ENCODE results near the gene RBM14.

Gene RBM14

GRCh38 chr11:66674964-66675602 is 58.7 kb downstream of the RBM14 start:
- peaks cover 8% of the 10 kb centered on the region for H3K79me2 ChIP-seq (ENCODE audit: insufficient read depth, low read length)
- no peak overlapping the region for H3K27ac ChIP-seq (ENCODE audit: low read depth, low read length, poor library complexity, severe bottlenecking)
- H2AFZ ChIP-seq (ENCODE audit: low read length): no peak overlapping the region
- H4K20me1 ChIP-seq (ENCODE audit: insufficient read depth, low read length): no peaks in the 10 kb centered on the region
- H3K9me2 ChIP-seq (ENCODE audit: low read depth, low read length): no peaks in the 10 kb centered on the region
- H3K4me2 ChIP-seq (ENCODE audit: low read length): peak overlapping the region; percentile 98
- no peaks in the 10 kb centered on the region for H3K9me3 ChIP-seq (ENCODE audit: low read length)
- H3F3A ChIP-seq (ENCODE audit: insufficient read depth, low read length): peaks cover 4% of the 10 kb centered on the region; the same call in 1 of the 2 replicates
- peak overlapping the region; percentile 74 for H3K4me3 ChIP-seq (ENCODE audit: low read depth, low read length, poor library complexity, severe bottlenecking)
- H3K36me3 ChIP-seq (ENCODE audit: insufficient read depth, low read length): peaks cover 24% of the 10 kb centered on the region
- TF ChIP-seq, protein P1, sequence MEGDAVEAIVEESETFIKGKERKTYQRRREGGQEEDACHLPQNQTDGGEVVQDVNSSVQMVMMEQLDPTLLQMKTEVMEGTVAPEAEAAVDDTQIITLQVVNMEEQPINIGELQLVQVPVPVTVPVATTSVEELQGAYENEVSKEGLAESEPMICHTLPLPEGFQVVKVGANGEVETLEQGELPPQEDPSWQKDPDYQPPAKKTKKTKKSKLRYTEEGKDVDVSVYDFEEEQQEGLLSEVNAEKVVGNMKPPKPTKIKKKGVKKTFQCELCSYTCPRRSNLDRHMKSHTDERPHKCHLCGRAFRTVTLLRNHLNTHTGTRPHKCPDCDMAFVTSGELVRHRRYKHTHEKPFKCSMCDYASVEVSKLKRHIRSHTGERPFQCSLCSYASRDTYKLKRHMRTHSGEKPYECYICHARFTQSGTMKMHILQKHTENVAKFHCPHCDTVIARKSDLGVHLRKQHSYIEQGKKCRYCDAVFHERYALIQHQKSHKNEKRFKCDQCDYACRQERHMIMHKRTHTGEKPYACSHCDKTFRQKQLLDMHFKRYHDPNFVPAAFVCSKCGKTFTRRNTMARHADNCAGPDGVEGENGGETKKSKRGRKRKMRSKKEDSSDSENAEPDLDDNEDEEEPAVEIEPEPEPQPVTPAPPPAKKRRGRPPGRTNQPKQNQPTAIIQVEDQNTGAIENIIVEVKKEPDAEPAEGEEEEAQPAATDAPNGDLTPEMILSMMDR (IDR thresholded peaks at IDR 0.05; ENCODE audit: low read length): no peak
- TF ChIP-seq EZH2 (IDR thresholded peaks at IDR 0.05; ENCODE audit: borderline replicate concordance, low read length): no peak
- H3K9ac ChIP-seq (ENCODE audit: low read length): no peak overlapping the region
- no peaks in the 10 kb centered on the region for H3K27me3 ChIP-seq (ENCODE audit: insufficient read depth, low read length)
- peaks cover 60% of the 10 kb centered on the region for H3K4me1 ChIP-seq (ENCODE audit: insufficient read depth, low read length, severe bottlenecking)

GRCh38 chr11:66676282-66676919 is 60.0 kb downstream of the RBM14 start:
- H4K20me1 ChIP-seq (ENCODE audit: insufficient read depth, low read length): no peaks in the 10 kb centered on the region
- no peak overlapping the region for H2AFZ ChIP-seq (ENCODE audit: low read length)
- peaks cover 4% of the 10 kb centered on the region; the same call in 1 of the 2 replicates for H3F3A ChIP-seq (ENCODE audit: insufficient read depth, low read length)
- H3K9ac ChIP-seq (ENCODE audit: low read length): no peak overlapping the region; the same call in 1 of the 2 replicates
- peaks cover 4% of the 10 kb centered on the region; the same call in 1 of the 2 replicates for H3K9me3 ChIP-seq (ENCODE audit: low read length)
- H3K4me1 ChIP-seq (ENCODE audit: insufficient read depth, low read length, severe bottlenecking): peaks cover 54% of the 10 kb centered on the region
- no peak for TF ChIP-seq EZH2 (IDR thresholded peaks at IDR 0.05; ENCODE audit: borderline replicate concordance, low read length)
- TF ChIP-seq, protein P1 (IDR thresholded peaks at IDR 0.05; ENCODE audit: low read length): no peak
- no peaks in the 10 kb centered on the region for H3K27me3 ChIP-seq (ENCODE audit: insufficient read depth, low read length)
- peaks cover 21% of the 10 kb centered on the region for H3K36me3 ChIP-seq (ENCODE audit: insufficient read depth, low read length)
- peak overlapping the region; percentile 54 for H3K27ac ChIP-seq (ENCODE audit: low read depth, low read length, poor library complexity, severe bottlenecking)
- H3K4me3 ChIP-seq (ENCODE audit: low read depth, low read length, poor library complexity, severe bottlenecking): peak overlapping the region; percentile 74
- no peaks in the 10 kb centered on the region for H3K9me2 ChIP-seq (ENCODE audit: low read depth, low read length)
- H3K79me2 ChIP-seq (ENCODE audit: insufficient read depth, low read length): peaks cover 8% of the 10 kb centered on the region
- peak overlapping the region; percentile 98 for H3K4me2 ChIP-seq (ENCODE audit: low read length)
